HG03520 (cell line): ENCODE measurements around the gene NPFFR2.
"Not testable (repeated sequence)": the region's sequence is repeated elsewhere in the genome, so short reads cannot be mapped to it uniquely, and the experiment has no call there.

Experiments
- ATAC-seq: cut with Tn5 transposase; IDR thresholded peaks from one replicate; pipeline ENCODE4 v1.9.1; 2021; ENCODE audit warnings: mild to moderate bottlenecking, moderate library complexity; ENCODE audit not compliant: unreplicated experiment

NPFFR2 gene

DNA sequence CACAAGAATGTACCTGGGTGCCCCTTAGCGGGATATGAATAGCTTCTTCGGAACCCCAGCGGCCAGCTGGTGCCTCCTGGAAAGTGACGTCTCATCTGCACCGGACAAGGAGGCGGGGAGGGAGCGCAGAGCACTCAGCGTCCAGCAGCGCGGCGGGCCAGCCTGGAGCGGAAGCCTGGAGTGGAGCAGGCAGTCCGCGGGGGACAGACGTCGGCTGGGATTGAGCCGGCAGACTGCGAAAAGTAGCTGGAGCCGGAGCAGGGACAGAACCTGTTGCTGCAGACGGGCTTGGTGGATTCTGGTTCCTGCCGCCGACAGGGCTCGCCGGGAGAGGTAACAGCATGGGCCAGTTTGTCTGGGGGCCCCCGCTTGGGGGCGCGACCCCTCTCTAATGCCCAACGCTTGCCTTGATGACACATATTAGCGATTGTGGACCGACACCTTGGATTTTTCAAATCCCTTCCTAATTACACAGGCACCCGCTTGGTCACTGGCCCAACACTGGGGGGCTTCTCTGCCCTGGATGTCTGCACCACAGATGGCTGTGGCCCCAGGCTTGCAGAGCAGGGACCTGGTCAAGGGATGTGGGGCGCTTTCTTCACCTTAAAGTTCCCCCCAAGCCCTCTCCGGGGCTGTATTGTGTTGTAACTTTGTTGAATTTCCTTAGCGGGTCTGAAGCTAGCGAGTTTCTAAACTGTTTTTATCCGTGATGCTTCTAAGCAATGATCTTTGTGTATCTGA is at the start of gene NPFFR2:
NPFFR2 (plus strand) TSS at position 133 of the 741 bp plus-strand sequence. CDS start 96,592 bp downstream, outside the sequence.
- ATAC-seq, result no peak

DNA sequence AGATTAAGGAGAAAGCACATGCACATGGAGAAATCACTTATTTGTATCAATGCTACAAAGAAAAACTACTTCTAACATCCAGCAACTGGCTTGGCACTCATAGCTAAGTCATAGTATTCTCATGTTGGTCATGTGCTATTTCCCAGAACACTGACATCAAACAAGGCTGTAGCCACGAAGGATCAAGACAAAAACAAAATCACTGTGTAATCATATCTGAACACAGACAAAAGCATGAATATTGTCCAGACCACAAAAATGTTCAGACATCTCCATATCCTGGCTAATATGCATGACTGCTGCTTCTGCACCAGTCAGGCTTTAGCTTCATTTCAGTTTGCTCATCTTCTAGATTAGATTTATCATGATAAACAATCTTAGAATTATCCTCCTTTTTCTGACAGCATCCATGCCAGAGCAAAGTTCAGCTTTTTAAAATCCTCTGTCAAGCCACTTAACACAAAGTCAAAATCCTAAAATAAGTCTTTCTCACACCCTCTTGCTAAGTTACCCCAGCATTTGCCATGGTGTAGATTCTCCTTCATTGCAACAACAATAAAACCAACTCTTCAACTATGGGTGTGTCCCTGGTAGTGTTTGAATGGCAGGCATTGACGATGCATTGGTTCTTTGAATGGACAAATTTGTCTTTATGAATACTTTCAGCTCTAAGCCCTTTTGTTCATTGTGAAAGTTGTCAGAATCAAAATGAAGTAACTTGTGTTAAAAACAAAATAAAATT is 39.1 kb upstream of the NPFFR2 start:
- ATAC-seq, result no peak

DNA sequence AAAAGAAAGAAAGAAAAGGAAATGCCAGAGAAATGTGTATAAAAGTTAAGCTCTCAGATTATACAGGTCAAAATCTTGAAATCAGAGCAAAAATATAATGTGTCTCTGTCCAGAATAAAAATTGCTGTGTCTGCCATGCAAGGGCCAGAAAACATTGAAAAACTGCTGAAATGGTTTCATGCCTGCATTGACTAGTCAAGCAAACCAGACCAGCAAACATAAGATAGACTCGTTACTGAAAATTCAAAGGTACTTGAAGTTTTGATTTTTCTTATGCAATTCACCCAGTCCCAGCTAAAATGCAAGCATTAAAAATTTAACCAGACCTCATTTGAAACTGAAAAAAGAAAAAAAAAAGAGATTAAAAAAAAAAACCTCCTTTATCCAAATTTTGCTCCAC is 37.2 kb upstream of the NPFFR2 start:
- no peak for ATAC-seq

DNA sequence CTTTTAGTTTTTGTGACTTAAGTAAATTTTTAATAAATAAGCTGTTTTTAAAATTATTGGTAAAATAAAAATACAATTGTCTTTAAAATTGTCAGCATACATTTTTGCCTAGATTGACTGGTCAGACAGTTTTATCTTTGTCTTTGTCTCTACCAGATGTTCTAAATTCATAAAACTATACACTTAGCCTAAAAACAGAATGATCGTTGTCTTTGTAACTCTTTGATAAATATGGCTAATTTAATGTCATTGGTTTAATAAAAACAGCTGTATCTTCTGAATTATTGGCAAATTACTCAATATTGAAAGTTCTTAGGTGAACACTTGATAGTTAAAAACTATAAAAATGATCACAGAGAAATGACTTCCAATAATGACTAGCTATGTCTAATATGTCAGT is 36.5 kb upstream of the NPFFR2 start:
- ATAC-seq, result no peak

DNA sequence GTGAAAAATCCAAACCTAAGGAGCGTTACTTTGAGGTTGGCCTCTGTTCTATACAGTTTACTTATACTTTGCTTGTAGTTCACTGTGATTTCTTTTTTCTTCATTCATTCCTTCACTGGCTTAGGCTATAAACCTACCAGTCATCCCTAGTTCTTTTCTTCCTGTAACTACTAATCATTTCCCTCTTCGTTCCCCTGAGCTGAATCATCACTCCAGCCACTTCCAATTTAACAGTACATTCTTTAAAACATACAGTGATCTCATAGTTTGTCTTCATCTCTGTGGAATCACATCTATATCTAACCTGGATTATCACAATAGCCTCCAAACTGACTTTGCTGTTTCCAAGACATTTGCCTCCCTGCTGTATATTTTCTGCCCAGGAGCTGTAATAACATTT is 25.2 kb upstream of the NPFFR2 start:
- no peak for ATAC-seq

DNA sequence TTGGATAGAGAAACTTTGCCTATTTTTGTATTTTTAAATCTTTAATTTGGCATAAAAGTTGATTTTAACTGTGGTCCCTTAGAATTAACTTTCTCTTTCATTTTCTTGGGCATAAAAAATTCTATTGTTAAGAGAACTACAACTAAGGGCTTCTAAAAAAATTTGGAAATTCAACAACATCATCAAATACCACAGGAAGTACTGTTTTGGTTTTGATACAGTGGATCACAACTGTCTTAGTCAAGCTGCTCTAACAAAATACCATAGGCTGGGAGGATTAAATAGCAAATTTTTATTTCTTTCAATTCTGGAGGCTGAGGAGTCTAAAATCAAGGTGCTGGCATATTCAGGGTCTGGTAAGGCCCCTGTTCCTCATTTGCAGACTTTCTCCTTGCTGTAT is 19.9 kb upstream of the NPFFR2 start:
- ATAC-seq, result no peak

DNA sequence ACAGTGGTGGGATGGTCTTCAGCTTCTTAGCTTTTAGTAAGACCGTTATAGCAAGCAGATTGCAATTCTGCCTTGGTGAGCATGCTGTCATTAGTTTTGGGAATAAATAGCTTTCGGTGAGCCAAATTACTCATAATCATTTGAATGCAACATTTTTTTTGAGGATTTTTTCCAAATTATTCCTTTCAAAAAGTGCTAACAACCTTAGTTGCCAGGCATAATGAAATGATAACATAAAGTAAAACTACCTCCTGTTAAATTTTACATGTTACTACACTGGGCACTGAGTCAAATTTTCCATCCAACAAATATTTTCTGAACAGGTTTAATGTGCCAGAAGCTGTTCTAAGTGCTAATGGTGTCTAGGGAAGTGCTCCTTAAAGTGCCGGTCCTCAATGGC is 15.8 kb upstream of the NPFFR2 start:
- no peak for ATAC-seq

DNA sequence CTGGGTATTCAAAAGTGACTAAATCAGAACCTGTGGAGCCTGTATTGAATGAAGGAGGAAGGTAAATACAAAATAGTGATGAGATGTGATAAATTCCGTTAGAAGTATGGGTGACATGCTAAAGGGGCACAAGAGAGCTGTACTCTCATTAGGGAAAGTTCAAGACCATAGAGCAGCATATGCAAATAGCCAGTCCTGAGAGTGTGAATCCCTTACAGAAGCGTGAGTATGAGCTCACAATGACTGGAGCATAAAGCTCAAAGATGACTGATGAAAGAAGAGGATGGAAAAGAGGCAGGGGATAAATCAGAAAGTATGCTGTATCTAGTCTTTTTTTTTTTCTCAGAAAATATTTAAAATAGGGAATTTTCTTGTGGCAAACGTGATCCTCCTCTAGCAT is 12.1 kb upstream of the NPFFR2 start:
- no peak for ATAC-seq

DNA sequence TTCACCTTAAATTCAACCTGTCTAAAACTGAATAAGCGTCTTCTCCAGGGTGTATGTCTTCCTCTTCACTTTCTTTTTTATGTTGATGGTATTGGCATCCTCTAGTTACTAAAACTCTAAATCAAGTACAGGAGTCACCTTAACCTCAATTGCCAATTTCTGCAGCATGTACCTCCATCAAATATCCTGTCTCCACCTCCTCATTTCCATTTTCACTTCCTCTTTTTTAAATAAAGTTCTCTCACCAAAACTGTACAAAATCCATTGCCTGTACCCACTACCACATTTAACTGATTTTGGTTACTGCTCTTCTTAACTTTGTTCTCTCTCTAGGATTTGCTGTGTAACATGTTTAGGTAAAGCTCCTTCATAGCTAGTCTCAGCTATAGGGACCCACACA is 9.2 kb upstream of the NPFFR2 start:
- ATAC-seq, result no peak

DNA sequence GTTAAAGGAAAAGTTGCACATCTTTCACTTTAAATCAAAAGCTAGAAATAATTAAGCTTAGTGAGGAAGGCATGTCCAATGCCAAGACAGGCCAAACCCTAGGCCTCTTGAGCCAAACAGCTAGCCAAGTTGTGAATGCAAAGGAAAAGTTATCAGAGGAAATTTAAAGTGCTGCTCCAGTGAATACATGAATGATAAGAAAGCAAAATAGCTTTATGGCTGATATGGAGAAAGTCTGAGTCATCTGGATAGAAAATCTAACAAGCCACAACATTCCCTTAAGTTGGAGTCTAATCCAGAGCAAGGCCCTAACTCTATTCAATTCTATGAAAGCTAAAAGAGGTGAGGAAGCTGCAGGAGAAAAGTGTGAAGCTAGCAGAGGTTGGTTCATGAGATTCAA is 23.8 kb downstream of the NPFFR2 start:
- no peak for ATAC-seq

DNA sequence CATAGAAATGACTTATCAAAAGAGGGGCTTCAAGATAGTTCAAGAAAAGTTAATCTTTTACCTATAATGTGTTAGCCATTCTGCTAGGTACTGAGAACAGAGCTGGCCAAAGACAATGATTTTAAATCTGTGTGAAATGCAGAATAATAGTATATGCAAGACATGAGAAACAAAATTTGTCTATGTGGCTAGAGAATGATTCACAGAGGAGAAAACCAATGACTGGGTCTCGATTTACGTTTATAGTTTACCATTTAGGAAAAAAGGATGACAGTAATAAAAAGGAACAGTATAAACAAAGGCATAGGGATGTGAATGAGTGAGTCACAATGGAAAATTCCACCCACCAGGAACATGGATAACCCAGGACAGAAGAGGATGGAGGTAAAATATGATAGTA is 31.9 kb downstream of the NPFFR2 start:
- no peak for ATAC-seq

DNA sequence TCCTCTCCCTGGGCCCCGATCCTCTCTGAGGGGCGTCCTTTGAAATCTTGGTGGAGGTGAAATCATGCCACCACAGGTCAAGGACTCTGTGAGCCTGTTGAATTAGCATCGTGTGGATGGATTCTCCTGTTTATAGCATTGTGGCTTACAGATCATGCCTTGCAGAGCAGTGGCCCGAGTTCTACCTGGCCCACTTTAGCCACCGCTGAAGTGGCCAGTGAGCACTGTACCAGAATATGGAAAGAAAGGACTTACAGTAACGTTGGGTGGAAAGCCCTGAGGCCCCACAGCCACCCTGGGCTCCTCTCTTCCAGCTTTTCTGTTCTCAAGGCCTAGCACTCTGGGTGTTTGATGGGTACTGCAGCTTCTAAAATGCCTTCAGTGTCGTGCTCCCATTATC is 35.3 kb downstream of the NPFFR2 start:
- ATAC-seq, result no peak

DNA sequence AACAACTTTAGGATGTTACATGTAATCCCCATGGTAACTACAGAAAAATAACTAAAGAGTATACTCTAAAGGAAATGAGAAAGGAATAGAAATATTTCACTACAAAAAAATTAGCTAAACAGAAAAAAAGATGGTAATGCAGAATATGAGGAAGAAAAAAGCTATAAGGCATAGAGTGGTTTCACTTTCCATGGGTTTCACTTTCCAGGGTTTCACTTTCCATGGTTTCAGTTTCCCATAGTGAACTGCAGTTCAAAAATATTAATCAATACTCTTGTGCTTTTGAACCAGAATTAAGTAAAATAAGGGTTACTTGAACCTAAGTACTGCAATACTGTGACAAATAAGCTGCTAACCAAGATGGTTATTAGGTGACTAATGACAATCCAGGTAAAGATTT is 42.0 kb downstream of the NPFFR2 start:
- no peak for ATAC-seq

DNA sequence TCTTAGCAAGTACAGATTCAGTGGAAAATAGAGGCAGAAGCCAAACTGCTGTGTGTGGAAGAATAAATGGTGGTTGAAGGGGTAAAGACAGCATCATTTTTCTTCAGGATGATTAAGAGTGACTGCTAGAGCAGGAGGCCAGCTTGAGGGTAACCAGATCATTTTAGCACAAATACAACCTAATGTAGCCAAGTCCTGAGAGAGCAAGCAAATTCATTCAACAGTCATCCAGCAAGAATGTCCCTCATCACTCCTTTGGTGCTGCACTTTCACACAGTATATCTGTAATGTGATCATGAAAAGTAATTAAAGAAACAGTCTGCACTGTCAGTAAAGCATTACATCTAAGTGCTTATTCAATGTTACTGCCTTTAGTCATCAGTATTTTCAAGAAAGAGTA is 44.8 kb downstream of the NPFFR2 start:
- ATAC-seq, result no peak

DNA sequence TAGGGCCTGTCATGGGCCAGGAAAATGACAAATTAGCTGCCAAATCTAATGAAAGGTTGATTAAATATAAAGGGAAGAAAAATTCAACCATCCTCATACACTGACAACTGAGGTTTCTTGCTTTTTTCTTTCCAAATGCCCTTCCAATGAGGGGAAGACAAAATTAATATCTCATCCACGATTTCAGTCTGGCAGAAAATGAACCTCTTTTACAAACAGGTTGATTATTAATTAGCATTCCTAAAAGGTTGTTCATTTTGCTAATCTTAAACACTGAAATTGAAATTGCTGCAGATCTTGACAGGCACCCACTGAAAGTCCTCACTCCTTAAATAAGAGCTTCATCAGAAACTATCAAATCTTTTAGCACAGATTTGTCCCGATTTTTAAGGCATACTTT is 45.5 kb downstream of the NPFFR2 start:
- no peak for ATAC-seq

DNA sequence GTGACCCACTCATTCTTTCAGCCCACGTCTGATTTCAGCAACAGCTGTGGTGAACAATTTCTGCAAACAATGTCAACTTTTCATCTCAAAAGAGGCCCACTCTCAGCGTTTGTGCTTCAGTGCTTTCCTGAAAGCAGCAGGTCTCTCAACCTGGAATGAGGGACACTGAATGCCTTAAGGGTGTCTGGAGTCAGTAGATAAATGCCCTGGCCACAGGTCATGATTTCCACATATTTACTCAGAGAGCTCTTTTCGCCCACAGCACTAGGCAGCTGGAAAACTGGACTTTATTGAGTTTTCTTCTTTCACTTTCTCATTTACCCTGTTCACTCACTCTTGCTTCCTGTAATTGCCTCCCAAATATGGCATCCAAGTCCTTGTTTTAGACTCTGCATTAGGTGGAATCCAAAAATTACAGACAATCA is 52.8 kb downstream of the NPFFR2 start:
- ATAC-seq, result peak; percentile 62

DNA sequence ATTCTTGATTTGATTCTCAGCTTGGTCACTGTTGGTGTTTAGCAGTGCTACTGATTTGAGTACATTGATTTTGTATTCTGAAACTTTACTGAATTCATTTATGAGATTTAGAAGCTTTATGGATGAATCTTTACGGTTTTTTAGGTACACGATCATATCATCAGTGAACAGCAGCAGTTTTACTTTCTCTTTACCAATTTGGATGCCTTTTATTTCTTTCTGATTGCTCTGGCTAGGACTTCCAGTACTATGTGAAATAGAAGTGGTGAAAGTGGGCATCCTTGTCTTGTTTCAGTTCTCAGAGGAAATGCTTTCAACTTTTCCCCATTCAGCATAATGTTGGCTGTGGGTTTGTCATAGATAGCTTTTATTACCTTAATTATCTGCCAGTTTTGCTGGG is 58.8 kb downstream of the NPFFR2 start:
- not testable (repeated sequence) for ATAC-seq

DNA sequence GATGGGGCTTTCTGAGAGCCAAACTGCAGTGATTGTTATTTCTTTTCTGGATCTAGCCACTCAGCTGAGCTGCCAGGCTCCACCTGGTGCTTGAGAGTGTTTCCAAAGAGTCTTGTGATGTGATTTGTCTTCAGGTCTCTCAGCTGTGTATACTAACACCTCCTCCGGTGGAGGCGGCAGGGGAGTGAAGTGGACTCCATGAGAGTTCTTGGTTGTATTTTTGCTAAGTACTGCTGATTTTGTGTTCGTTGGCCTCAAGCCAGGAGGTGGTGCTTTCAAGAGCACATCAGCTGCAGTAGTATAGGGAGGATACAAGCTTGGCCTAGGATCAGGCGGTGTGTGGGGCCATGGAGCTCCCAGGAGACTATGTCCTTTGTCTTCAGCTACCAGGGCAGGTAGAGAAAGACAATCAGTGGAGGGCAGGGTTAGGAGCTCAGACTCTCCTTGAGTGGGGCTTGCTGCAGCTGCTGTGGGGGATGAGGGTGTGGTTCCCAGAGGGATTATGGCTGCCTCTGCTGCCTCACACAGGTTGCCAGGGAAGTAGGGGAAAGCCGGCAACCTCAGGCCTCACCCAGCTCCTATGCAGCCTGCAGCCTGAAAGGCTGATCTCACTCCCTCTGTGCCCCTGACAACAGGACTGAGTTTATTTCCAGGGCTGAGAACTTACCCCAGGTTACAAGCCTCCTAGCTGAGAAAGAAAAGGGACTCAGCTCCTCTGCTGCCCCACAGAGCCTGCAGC is 62.4 kb downstream of the NPFFR2 start:
- no peak for ATAC-seq

DNA sequence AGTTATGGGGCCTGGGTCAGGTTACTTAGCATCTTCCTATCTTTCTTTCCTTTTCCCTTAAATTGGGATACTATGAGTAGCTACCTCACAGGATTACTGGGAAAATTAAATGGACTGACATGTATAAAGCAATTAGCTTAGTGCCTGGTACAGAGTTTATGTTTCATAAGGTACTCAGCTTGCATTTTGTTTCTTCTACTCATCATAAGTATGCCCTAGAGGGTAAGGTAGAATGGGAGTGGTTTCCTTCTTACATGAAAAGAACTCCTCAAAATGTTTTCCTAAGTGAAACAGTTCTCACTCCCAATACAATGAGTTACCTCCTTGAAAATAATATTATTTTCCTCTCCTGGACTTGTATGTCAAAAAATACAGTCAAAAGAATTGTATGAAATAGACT is 75.7 kb downstream of the NPFFR2 start:
- ATAC-seq, result no peak

DNA sequence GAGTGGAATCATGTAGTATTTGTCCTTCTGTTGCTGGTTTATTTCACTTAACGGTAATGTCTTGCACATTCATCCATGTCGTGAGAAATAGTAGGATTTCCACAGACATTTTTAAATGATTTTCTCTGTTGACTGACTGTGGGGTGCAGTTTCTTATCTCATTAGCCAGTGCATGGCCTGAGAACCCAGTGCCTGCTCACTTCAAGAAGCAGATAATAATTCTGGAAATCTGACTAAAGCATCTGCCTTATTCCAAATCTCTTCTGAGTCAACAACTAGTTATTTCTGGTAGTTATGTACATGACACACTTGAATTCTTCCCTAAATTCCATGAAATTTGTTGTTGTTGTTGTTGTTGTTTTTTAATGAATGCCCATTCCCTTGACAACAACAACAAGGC is 77.6 kb downstream of the NPFFR2 start:
- ATAC-seq, result no peak

DNA sequence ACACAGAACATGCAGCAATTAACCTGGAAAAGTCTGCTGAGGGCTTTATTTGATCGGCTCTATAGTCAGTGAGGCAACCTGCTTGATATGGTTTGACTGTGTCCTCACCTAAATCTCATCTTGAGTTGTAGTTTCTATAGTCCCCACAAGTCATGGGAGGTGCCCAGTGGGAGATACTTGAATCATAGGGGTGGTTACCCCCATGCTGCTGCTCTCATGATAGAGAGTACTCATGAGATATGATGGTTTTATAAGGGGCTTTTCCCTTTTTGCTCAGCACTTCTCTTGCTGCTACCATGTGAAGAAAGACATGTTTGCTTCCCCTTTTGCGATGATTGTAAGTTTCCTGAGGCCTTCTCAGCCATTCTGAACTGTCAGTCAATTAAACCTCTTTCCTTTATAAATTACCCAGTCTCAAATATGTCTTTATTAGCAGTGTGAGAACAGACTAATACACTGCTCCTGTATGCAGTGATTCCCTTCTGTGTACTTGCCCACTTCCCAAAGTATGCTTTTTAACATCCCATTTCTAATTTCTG is 78.2 kb downstream of the NPFFR2 start:
- ATAC-seq, result no peak

DNA sequence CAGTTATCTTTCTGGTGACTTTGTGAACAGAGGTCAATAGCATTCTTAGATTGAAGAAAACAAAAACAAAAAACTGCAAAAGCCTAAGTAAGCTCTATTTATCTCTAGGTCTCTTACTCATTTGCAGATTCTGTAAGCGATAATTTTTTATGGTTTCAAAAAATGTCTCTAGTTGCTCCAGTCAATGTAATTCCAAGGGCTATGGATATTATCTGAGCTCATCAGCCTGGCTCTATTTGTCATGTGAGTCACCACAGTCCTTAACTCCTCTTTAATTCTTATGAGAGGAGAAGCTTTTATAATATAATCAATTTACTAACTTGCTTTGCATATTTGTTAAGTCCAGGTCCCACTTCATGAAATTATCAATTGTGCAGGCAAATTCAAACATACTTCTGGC is 79.1 kb downstream of the NPFFR2 start:
- ATAC-seq, result no peak
